GM21528 (cell line): ENCODE data around the gene TMEM190.
"Not testable (repeated sequence)": the region's sequence is repeated elsewhere in the genome, so short reads cannot be mapped to it uniquely, and the experiment has no call there.

Experiments used
- ATAC-seq: cut with Tn5 transposase; IDR thresholded peaks from one replicate; pipeline ENCODE4 v1.9.1; 2021; ENCODE audit warnings: mild to moderate bottlenecking, moderate library complexity; ENCODE audit not compliant: unreplicated experiment, low FRiP score

The TMEM190 gene

DNA sequence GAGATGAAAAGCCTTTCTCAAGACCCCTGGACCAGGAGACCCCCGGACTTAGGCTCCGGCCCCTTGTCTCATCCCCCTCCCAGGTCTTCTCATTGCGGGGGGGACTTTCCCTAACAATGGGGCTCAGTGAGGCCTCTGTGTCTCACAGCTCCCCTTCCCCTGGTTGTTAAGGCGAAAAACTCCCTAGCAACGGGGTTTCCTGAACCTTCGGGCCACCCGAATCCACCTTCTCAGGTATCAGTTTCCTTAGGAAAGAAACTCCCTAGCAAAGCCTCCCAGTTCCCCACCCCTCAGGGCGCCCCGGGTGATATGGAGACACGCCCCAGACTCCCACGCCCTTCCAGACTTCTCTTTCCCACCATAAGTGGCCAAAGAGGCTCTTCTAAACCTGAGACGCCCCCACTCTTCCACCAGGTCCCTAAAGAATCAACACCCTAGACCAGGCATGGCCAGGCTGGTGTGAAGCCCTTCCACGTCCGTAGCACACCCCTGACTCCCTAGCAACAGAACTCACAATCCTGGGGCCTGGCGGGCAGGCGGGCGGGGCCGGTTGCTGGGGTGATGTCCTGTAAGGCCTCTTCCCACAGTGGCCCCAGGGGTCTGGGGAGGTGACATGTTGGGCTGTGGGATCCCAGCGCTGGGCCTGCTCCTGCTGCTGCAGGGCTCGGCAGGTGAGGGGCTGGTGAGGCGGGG lies at the start of gene TMEM190:
Gene TMEM190, plus strand, starts transcription at position 586 of the 693 bp plus-strand sequence. Its CDS starts 28 bp downstream, at position 614.
- ATAC-seq: no peak

DNA sequence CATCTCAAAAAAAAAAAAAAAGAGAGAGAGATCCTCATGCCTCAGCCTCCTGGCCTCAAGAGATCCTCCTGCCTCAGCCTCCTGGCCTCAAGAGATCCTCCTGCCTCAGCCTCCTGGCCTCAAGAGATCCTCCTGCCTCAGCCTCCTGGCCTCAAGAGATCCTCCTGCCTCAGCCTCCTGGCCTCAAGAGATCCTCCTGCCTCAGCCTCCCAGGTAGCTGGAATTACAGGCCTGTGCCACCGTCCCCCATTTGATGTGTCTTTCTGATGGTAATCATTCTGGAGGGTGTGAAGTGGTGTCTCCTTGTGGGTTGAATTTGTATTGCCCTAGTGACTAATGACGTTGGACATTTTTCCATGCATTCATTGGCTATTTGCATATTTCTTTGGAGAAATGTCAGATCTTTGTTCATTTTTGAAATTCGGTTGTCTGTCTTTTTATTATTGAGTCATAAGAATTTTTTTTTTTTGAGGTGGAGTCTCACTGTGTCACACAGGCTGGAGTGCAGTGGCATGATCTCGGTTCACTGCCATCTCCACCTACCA lies 47.8 kb upstream of the TMEM190 start:
- not testable (repeated sequence) for ATAC-seq

DNA sequence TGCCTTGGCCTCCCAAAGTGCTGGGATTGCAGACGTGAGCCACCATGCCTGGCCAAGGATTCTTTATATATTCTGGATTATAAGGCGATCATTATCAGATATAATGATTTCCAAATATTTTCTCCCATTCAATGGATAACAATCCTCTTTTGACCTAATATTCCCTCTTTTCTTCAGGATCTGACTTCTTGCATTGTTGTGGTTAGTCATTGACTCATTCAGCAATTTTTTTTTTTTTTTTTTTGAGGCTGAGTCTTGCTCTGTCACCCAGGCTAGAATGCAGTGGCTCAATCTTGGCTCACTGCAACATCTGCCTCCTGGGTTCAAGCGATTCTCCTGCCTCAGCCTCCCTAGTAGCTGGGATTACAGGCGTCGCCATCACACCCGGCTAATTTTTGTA lies 46.8 kb upstream of the TMEM190 start:
- not testable (repeated sequence) for ATAC-seq

DNA sequence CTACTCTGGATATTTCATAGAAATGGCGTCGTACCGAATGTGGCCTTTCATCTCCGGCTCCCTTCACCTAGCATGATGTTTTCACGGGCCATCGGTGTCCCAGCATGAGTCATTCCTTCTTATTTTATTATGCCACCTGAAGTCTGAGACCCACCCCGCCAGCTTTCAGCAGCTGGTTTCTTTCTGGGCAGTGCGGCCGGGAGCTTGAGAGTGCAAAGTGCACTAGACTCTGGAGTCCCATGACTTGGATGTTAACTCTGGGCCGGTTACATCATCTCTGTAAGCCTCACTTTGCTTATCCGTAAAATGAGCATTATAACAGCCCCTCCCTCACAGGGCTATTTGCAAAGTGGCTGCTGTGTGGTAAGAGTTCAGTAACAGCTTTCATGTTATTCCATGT lies 42.8 kb upstream of the TMEM190 start:
- ATAC-seq: no peak

DNA sequence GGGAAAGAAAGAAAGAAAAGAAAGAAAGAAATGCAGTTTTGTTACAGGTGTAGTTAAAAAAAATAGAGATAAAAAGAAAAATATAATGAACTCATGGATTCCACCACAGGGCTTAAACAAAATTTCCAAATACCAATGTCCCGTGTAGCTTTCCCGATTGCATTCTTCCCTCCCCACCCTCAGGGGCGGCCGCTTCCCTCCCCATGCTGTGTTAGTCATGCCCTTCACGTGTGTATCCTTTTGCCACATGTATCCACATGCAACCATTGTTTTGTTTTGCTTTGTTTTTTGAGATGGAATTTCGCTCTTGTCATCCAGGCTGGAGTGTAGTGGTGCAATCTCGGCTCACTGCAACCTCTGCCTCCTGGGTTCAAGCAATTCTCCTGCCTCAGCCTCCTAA lies 40.5 kb upstream of the TMEM190 start:
- no peak for ATAC-seq

DNA sequence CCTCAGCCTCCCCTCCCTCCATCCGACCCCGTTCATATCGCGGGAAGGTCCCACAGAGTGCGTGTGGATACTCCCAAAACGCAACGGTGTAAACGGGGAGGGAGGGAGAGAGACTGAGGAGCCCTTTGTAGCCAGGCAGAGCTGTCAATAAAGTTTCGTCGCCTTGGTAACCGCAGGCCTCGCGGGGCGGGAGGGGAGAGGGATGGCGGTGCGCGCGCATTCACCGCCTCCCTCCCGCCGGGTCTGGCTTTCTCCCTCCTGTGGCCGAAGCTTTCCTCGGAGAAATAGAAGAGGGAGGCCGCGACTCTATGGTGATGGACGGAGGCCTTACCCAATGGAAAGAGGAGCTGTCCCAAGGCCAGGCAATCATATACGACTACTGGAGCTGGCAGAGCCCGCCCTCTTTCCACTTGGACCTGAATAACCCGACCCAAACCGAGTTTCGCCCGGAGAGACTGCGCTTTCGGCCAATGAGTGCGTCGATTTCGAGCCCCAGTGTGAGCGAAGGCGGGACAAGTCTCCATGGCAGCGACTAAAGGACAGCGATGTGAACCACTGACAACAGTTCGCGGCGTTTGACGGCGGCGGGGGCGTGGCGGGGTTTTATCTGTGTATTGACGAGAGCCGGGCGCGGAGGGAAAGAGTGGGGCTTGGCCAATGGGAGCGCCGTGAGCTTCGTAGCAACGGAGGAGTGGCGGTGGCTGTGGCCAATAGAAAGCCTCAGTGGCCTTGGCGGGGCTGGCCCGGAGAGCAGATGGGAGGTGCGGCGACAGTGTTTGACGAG lies 37.3 kb upstream of the TMEM190 start, which contains the start of gene KMT5C:
Gene KMT5C, plus strand, starts transcription at position 772 of the 784 bp plus-strand sequence. CDS start 2,061 bp downstream, outside the sequence.
- peak; percentile 86 for ATAC-seq

DNA sequence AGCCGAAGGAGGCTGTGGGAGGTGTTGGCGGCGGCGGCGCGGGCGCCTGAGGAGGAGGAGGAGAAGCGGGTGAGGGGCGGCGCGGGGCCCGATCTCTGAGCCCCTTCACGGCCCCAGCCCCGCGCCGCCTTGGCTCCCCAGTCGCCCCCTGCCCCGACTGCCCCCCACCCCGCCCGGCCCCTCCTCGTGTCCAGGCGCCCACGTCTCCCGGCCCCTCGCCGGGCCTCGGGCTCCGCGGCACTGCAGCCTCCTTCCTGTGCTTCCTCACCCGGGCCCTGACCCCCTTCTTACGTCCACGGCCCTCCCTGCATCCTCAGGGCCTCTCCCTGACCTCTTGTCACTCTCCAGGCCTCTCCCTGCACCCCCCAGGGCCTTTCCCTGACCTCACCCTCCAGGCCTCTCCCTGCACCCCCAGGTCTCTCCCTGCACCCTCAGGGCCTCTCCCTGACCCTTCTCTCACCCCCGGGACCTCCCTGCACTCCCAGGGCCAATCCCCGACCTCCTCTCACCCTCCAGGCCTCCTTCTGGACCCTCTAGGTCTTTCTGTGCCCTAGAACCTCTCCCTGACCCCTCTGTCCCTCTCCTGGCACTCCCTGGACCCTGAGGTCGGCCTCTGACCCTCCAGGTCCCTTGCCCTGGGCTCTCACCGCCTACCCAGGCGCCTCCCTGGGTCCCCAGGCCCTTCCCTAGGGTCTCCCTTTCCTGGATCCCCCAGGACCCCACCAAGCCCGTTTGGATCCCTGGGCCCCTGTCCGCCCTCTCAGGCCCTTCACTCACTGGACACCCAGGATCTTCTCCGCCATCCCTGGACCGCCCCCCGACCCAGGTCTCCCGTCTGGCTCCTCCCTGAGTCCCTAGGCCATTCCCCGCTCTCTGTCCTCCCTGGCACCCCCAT lies 36.5 kb upstream of the TMEM190 start:
- ATAC-seq: no peak

DNA sequence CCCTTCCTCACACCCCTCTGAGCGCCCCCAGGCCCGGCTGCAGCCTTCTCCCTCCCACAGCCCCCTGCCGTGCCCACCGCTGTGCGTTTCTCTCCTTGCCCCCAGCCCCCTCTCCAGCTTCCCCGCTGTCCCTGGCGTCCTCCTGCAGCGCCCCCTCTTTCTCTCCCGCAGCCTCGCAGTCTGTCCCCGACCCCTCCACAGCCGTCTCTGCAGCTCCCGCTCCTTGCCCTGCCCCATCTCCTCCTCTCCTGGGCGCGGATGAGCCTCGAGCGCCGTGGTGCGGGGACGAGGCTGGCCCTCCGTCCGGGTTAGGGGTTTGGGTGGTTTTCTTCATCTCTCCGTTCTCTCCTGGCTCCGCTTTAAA lies 35.9 kb upstream of the TMEM190 start:
- no peak for ATAC-seq

DNA sequence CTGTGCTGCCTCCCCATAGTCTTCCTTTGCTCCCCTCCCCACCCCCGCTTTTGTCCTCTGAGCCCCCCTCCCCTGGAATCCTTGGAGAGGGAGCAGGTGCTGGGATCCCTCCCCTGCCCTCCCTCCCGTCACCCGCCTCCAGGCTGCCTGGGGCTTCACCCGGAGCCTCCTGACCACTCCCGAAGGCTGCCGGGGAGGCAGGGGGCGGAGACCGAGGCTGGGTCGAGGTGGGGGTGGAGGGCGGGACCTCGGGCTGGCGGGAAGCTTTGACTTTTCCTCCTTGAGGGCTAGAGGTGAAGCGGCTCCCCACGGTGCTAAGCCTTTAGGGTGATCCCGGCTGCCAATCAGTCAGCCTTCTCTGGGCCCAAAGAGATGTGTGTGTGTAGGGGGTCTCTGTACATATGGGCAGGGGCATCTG lies 35.4 kb upstream of the TMEM190 start:
- ATAC-seq: no peak

DNA sequence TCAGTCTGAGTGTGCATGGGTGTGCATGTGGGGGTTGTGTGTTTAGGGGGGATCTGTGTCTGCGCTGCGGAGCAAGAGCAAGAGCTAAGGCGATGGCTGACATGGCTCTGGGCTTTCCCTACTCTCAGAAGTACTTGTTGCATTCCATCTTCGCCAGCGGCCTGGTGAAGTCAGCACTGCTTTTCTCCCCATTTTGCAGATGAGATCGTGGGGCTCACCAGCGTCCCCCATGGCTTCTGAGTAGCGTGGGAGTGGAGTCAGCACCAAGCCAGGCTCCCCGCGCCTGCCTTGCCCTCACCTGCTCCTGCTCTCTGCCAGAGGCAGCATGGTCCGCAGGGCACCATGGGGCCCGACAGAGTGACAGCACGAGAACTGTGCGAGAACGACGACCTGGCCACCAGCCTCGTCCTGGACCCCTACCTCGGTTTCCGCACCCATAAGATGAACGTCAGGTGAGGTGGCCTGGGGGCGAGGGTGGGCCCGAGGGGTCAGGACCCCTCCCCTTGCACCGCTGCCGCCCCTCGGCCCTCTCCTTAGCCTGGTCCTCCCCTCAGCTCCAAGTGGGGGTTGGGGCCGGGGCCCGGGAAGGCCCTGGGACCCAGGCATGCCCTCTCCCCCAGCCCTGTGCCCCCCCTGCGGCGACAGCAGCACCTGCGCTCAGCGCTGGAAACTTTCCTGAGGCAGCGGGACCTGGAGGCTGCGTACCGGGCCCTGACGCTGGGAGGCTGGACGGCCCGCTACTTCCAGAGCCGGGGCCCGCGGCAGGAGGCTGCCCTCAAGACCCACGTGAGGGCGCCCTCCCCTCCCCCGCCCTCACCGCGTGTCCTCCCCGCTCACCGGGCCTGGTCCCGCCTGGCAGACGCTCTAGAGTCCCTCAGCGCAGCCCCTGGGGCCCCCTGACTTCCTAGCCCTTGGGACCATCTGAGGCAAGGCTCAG lies 34.8 kb upstream of the TMEM190 start:
- no peak for ATAC-seq

DNA sequence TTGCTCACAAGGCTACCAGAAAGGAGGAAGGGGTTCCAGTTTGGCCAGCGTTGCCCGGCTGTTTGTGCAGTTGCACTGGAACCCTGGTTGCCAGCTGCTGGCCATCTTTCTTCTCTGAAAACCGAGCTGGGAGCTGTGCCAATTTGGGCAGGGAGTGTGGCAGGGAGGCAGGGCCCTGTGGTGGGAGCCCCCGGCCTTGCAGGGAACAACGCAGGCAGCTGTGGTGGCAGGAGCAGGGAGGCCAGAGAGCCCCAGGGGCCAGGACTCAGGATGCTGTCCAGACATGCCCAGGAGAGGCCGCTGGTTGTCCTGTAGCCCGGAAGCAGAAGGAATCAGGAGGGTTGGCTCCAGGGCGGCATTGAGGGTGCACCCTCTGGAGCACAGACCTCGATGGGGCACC lies 32.2 kb upstream of the TMEM190 start:
- ATAC-seq: no peak

DNA sequence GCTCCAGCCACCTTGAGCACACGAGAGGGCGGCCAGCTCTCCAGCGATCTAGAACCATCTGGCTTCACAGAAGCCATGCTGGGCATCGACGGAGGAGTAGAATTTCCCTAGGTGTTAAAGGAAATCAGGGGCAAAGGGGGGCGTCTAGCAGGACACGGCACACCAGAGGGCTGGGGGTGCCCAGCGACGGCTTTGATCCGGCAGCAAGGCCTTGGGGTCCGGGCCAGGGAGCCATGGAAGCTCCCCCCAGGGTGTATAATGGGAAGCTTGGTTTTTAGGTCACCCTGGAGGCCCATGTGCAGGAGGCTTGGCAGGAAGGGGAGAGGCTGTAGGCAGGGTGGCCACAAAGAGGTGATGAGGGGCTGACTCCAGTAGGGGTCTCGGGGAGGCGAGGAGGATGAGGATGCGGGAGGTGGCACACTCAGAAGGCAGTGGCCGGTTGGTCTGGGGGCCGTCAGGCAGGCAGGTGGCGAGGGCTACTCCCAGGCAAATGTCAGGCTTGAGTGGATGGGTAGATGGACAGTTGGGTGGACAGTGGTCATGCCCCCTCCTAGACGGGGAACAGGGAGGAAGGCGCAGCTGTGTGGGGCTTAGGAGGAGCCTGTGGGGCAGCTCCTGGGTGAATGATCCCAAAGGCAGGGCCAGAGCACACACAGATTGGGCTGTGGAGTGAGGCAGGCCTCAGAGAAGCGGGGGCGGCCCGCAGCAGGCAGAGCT lies 31.4 kb upstream of the TMEM190 start:
- ATAC-seq: no peak

DNA sequence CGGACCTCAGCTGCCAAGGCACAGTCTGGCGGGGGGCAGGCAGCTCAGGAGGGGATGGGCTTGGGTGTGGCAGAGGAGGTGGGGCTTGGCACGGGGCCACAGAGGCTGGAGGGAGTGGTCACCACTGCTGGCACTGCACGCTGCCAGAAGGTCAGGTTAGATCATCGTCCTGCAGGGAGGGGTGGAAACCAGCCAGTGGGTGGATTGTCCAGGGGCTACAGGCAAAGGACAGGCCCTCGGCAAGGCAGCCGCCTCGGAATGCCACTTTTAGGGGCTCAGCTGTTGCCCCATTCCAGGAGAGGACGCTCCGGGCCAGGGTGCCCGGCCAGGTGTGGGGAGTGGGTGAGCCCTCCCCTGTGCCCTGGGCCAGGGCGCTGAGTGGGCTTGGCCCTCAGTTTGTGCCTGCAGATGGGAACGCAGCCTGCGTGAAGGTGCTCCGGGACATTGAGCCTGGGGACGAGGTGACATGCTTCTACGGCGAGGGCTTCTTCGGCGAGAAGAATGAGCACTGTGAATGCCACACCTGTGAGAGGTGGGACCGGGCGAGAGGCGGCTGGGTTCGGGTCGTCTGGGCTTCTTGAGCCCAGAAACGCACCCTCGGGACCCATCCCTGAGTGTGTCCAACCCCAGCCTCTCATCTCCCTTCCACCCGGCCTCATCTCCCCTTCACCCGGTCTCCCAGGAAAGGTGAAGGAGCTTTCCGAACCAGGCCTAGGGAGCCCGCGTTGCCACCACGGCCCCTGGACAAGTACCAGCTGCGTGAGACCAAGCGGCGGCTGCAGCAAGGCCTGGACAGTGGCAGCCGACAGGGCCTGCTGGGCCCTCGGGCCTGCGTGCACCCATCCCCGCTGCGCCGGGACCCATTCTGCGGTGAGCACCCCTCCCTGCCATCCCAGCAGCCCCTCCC lies 30.6 kb upstream of the TMEM190 start:
- ATAC-seq: no peak

DNA sequence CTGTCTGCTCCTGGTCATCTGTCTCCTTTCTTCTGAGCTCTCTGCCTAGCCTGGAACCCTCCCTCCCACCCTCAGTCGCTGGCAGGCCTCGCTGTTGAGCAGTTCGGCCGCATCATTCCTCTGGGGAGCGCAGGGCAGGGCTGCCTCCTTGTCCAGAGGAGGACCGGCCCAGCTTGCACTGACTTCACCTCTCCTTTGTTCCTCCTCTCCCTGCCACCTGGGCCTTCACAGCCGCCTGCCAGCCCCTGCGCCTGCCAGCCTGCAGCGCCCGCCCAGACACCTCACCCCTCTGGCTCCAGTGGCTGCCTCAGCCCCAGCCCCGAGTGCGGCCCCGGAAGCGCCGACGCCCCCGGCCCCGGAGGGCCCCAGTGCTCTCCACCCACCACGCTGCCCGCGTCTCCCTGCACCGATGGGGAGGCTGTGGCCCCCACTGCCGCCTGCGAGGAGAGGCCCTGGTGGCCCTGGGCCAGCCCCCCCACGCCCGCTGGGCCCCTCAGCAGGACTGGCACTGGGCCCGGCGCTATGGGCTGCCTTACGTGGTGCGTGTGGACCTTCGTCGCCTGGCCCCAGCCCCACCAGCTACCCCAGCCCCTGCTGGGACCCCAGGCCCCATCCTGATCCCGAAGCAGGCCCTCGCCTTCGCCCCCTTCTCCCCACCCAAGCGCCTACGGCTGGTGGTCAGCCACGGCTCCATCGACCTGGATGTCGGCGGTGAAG lies 29.7 kb upstream of the TMEM190 start:
- ATAC-seq: no peak

DNA sequence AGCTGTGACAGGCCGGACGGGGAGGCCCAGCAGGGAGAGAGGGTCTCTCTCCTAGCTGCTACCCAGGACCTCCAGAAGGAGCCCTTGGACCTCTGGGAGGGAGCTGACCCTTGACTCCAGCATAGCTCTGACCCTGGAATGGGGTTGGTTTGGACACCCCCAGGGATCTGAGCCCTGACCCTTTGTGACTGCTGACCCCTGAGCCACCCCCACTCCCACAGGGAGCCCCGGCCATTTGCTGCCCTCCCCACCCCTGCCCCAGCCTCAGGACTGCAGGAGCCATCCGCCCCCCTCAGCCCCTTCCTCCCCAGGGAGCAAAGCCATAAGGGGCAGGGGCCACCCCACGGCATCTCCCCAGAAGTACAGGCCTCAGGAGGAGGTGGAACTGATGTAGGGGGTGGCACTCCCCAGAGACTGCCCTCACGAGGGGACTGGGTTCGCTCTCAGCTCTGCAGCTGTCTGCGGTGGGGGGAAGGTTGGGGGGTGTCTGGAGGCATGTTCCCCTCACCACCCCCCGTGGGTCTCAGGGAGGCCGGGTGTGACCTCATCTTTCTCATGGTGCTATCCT lies 29.1 kb upstream of the TMEM190 start:
- no peak for ATAC-seq

DNA sequence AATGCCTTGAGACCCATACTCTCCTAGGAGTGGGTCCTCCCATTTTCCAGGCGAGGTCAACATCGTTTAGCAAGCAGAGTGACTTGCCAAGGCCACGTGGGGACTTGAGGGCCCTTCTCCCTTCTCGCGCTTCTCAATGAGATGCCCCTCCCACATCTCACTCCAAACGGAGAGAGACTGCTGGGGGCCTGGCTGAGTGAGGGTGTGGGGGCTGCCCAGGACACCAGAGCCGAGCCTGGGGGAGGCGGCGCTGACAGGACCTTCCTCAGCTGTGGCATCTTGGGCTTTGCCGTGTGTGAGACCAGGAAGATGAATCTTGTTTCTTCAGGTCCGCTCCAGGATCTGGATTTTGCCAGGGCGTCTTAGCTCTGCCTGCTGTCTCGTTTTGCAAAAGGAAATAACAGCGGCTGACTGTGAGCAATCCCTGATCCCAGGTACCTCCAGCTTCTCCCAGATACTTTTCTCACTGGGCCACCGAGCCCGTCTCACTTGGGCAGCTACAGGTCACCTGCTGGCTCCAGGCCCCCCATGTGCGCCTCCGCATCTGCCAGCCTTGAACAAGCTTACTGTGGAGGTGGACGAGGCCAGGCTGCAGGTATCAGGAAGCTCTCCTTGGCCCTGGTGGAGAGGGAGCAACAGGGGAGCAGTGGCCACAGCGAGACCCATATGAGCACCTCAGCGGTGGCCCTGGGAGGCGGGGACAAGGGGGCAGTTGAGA lies 28.1 kb upstream of the TMEM190 start:
- no peak for ATAC-seq
